KG1 (cell line): ENCODE measurements around the gene DNAJC12.
"Not testable (repeated sequence)": the region's sequence is repeated elsewhere in the genome, so short reads cannot be mapped to it uniquely, and the experiment has no call there.

Experiments used
- DNase-seq: peaks from one replicate; lab custom pipeline; 2025; lab: John Stamatoyannopoulos, UW

DNAJC12 gene

DNA sequence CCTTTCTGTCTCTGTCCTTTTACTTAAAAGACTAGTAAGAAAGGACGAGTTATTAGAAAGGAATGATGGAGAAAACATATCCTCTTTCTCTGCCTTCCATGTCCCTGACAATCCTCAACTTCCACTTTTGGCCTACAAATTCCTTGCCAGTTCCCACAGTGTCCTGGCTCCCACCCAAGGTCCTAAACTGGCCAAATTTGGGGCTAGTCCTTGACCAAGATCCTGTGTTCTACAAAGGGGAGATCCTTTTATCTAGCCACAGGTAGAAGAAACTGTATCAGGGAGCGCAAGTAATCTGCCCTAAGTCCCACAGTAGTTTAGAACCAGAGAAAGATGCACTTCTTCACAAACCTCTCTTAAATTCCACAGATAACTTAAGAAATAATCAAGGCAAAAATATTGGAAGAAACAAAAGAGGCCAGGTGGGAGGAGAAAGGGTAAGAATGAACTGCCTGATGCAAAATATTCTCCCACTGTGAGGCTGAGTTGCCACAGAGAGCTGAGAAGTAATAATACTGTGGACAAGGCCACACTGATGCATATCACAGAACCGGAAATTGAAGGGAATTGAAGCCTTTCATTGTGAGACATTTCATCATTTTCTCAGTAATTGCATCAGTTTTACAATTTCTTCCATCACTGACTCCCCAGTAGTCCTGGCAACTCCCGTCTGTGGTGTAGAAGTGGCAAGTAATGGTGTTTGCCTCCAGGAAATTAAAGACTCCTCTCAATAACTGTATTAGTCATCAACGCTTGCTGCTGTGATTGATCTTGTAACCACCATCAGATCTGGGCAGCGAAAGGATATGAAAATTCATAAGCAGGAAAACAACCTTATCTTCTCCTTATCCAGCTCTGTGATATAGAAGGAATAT, 47.2 kb downstream of the DNAJC12 start:
- DNase-seq, result no peak

GRCh38 chr10:67789769-67790168, 48.2 kb downstream of the DNAJC12 start:
- DNase-seq, result no peak

DNA sequence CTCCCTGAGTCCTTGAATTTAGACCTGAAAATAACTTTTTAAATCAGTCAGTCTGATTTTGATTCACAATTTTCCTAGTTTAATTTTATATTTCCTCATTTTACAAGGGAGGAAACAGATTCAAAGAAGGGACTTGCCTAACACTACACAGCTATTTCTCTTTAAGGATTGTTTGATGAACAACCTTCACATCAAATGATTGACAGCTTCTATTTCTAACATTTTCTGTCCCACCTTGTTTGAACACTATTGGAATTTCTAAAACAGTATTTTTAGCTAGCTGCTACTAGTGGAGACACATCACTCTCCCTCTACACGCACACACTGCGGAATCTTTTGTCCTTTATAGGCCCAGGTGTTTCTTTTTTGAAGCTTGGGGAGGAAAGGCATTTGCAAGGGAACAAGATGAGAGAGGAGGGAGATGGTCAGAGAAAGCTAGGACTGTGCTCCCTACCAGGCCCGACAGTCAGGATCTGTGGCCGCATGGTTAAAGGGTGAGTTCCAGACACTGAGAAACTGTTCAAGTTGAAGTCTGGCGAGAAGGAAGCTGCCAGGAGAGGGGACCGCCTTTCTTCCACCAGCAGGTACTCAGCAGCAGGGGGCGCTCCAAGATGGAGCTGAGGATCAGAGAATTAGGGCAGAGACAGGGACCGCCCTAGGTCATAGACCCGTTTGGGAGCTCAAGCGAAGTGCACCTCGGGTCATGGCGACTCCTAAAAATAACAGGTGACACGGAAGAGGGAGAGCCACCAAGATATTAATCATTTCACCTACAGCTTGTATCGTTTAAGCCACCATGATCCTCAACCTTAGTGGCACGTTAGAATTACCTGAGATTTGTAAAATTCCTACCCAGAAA, 49.7 kb downstream of the DNAJC12 start:
- peak; percentile 57 for DNase-seq

- no peak for DNase-seq
Measured at GRCh38 chr10:67785098-67785497, 52.9 kb downstream of the DNAJC12 start.

DNA sequence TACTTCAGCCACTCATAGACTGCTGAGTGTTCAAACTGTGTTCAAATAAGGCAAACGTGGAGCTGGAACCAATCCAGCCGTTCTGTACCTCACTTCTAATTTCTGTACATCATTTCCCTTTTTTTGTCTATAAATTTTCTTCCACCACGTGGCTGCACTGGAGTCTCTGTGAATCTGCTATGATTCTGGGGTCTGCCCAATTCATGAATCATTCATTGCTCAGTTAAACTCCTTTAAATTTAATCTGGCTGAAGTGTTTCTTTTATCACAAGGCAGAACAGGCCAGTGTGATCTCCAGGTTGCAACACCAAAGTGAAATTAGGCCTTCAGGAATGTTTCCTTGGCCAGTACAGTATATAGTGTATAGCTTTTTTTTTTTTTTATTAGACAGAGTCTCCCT, 53.5 kb downstream of the DNAJC12 start:
- no peak for DNase-seq

DNA sequence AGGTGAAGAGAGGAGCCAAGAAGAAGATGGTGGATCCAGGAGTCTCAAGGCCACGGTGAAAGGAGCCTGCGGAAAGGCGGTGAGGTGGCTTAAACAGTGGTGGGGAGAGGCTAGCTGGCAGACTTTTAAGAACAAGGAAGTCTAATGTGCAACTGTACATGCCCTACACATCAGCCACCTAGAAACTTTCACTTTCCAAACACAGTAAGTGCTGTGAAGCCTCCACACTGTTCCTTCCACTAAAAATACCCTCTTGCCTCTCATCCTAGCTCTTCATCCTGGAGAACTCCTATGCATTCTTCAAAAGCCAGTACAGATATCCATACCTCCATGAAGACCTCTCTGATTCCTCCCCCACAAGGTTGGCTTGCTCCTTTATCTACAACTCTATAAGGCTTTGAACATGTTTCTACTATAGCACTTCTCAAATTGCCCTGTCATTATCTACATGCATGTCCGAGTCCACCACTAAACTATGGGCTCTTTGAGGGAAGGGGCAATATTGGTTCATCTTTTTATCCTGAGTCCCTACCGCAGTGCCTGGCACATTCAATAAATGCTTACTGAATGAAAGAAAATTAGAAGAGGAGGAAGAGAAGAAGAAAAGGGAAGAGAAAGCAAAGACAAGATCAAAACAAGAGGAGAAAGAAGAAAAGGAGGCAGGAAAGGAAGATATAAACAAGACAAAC, 54.2 kb downstream of the DNAJC12 start:
- no peak for DNase-seq

DNA sequence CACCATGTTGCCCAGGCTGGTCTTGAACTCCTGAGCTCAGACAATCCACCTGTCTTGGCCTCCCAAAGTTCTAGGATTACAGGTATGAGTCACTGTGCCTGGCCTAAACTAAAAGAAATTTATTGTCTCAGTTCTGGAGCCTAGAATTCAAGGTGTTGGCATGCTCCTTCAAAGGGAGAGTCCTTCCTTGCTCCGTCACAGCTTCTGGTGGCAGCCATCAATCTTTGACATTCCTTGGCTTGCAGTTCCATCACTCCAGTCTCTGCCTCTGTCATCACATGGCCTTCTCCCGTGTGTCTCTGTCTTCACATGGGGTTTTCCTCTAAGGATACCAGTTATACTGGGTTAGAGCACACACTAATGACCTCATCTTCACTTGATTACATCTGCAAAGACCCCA, 55.5 kb downstream of the DNAJC12 start:
- no peak for DNase-seq

DNA sequence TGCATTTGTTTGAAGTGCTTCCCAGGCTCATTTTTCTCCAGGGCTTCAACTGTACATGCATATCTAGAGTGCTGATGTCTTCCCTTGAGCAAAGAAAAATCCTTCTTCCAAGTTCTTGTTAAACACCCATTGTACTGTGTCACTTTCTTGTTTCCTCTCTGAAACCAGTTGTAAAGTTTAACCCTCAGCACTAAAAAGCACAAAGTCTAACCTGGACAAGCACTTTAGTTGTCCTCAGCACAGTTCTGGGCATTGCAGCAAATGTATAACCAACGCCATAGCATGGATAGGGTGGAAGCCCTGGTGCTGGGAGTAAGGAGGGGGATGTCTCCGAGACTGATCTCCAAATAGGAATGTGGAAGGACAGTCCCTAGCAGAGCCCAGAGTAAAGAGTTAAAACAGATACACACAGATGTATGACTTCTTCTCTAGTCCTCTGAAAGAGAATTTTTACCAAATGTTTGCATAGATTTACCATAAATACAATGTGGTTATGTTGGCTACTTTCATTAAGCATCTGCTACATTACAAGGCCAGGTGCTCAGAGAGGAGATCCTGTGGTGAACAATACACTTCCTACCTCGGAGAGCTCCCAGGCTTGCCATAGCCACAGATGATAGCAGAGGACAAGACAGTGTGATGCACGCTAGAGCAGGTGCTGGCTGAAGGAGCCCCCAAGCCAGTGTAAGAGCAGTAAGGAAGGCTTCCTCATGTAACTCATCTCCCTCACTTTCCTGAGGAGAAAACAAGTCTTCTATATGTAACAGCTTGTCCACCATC, 57.0 kb downstream of the DNAJC12 start:
- DNase-seq, result no peak

GRCh38 chr10:67780204-67780621, 57.8 kb downstream of the DNAJC12 start:
- not testable (repeated sequence) for DNase-seq

- peak; percentile 21 for DNase-seq
Measured at GRCh38 chr10:67779465-67780203, 58.4 kb downstream of the DNAJC12 start.

DNA sequence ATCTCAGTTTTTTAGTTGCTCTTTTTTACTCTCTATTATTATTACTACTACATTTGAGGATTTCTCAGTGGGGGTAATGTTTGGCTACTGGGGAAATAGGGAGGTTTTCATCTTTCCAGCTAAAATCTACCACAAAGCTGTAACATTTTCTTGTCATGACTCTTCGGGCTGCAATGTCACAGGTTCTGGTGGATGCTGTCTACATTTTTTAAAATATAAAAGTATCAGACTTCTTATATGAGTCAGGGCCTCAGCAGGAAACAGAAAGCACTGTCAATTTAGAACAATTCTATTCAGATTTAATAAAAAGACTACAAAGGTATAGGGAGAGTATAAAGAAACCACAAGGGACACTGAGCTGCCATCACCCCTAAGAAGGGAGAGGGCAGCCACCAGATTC, 61.6 kb downstream of the DNAJC12 start:
- no peak for DNase-seq

DNA sequence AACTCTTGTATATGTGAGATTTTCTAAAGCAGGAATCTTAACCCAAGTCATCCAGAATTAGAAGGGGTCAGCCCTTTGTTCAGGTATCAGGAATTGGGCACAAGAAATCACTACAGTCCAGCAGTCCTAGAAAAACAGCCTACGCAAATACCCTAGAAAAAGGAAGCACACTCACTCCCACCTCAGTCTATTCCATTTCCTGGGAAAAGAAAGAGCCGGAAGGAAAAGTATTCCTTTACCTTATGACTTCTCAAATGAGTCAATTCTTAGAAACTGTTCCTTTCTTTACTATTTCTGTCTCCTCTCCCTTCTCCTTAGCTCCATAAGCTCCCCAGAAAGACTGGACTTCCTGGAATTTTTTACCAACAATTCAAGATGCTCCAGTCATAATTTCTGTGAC, 62.7 kb downstream of the DNAJC12 start:
- DNase-seq, result no peak

- peak; percentile 55 for DNase-seq
Measured at GRCh38 chr10:67772894-67773511, 65.0 kb downstream of the DNAJC12 start.

- DNase-seq, result no peak
Measured at GRCh38 chr10:67772151-67772550, 65.8 kb downstream of the DNAJC12 start.

DNA sequence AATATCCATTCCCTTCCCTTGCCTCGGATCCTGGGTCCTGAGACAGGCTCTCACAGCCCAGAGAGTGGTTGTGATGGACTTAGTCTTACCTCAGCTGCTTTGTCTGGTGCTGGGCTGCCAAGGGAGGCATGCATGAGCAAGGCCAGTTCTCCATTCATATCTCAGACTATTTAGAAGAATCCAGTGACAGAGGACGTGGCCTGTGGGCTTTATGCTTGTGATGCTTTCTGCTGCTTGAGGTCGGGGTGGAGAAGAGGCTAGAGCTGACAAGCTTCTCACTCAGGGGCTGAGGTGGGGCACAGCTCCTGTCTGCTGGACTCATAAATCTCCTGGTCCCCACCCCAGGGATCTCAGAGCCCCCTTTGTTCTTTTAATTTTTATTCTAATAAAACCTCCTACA, 66.8 kb downstream of the DNAJC12 start:
- DNase-seq, result no peak

GRCh38 chr10:67770537-67770936, 67.5 kb downstream of the DNAJC12 start:
- no peak for DNase-seq

DNA sequence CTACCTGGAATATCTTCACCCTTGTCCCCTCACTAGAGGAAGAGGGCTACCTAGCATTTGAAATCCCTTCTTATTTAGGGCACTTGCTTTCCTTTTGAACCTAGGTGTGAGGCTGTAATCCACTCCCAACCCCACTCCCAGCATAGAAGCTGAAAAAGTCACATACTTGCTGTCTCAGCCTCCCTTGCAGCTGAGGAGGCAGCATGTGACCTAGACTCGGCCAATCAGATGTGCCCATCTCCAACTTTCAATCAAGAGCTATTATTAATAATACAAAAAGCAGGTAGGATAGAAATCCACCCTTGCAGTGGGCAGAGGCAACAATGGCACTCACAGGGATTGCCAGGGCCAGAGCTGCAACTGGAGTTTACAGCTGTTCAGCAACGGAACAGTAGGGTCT, 70.7 kb downstream of the DNAJC12 start:
- DNase-seq, result no peak

- DNase-seq, result peak; percentile 98
Measured at GRCh38 chr10:67764012-67764822, 73.8 kb downstream of the DNAJC12 start.

DNA sequence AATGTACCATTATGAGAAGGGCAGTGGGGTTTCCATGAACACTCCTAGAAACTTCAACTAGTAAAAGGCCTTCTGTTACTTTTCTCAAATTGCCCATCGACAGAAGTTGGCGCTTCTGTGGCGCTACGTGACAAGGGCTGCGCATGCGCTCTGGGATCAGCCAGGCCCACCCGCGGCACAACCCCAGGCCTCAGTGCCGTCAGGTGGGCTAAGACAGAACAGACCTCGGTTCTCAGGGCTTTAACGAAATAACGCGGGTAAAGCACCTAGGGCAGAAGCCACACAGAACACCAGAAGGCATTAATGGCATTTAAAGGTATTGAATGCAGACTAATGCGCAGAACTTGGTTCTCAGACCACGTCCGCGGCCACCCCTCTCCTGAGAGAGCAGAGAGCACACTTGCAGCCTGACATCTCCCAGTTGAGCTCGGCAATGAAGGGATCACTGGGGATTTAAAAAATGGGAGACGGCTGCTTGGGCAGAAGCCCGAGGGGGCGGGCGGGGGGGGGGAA, 74.4 kb downstream of the DNAJC12 start:
- DNase-seq, result no peak
